WTC11 (cell line): ENCODE measurements around the gene HBQ1. TPM values are rescaled to one million over a fixed set of nuclear protein-coding genes. Genes with fewer than 3 reads are reported as not detected.
"Not testable (repeated sequence)": the region's sequence is repeated elsewhere in the genome, so short reads cannot be mapped to it uniquely, and the experiment has no call there.

Experiments
- ATAC-seq: fragments of 200-7000 bp; cut with Tn5 transposase; 2 replicates; pipeline ENCODE4 v1.10.0; 2021; ENCODE audit warnings: mild to moderate bottlenecking, moderate library complexity
- CTCF ChIA-PET: fragments of 300-600 bp; sonication (Branson Sonifier 250); formaldehyde crosslinking; loops from one replicate; lab custom pipeline; 2021; ENCODE audit warnings: antibody characterized with exemption; lab: Charles Lee
- POLR2A ChIA-PET: fragments of 350-600 bp; sonication (Branson Sonifier 250); formaldehyde crosslinking; loops from one replicate; lab custom pipeline; 2021; ENCODE audit warnings: antibody characterized with exemption; lab: Charles Lee
- DNase-seq: peaks from one replicate; pipeline ENCODE4 v3.0.0; 2021; ENCODE audit warnings: low spot score
- H3K27ac Mint-ChIP-seq: 2 replicates; pipeline ENCODE4 v1.8.0; 2021; ENCODE audit warnings: mixed read lengths
- H3K27me3 Mint-ChIP-seq: 2 replicates; pipeline ENCODE4 v1.8.0; 2021; ENCODE audit warnings: low read depth, mild to moderate bottlenecking, moderate library complexity, mixed read lengths
- H3K36me3 Mint-ChIP-seq: 2 replicates; pipeline ENCODE4 v1.8.0; 2021; ENCODE audit warnings: mixed read lengths
- H3K4me1 Mint-ChIP-seq: 2 replicates; pipeline ENCODE4 v1.8.0; 2022; ENCODE audit warnings: mixed read lengths
- H3K4me3 Mint-ChIP-seq: 2 replicates; pipeline ENCODE4 v1.8.0; 2021; ENCODE audit warnings: mild to moderate bottlenecking, moderate library complexity, mixed read lengths
- H3K9me3 Mint-ChIP-seq: 2 replicates; pipeline ENCODE4 v1.8.0; 2021; ENCODE audit warnings: mixed read lengths
- ATF1 ChIP-seq: sonication (generic); formaldehyde crosslinking; IDR thresholded peaks from 2 replicates; pipeline ENCODE4 v1.8.1; 2023; ENCODE audit warnings: mild to moderate bottlenecking, moderate library complexity, missing genetic modification reagents
- EMX1 ChIP-seq: fragments of 250-450 bp; sonication (Bioruptor Pico); IDR thresholded peaks from 2 replicates; pipeline ENCODE4 v1.8.0; 2021; ENCODE audit warnings: mild to moderate bottlenecking
- FOXK1 ChIP-seq: sonication (generic); formaldehyde crosslinking; IDR thresholded peaks from 2 replicates; pipeline ENCODE4 v1.8.0; 2022; ENCODE audit warnings: mild to moderate bottlenecking, moderate library complexity, missing genetic modification reagents
- JAZF1 ChIP-seq: fragments of 250-450 bp; sonication (Bioruptor Pico); IDR thresholded peaks from 2 replicates; pipeline ENCODE4 v1.9.0; 2021; ENCODE audit warnings: moderate library complexity, mild to moderate bottlenecking, inconsistent platforms
- JUN ChIP-seq: sonication (generic); formaldehyde crosslinking; IDR thresholded peaks from 2 replicates; pipeline ENCODE4 v1.8.0; 2023; ENCODE audit warnings: mild to moderate bottlenecking, missing genetic modification reagents
- NFE2L1 ChIP-seq: sonication (generic); formaldehyde crosslinking; IDR thresholded peaks from 2 replicates; pipeline ENCODE4 v1.8.1; 2023; ENCODE audit warnings: missing genetic modification reagents
- TEAD4 ChIP-seq: sonication (generic); formaldehyde crosslinking; IDR thresholded peaks from 2 replicates; pipeline ENCODE4 v1.8.0; 2022; ENCODE audit warnings: mild to moderate bottlenecking, missing genetic modification reagents
- ZNF263 ChIP-seq: sonication (generic); formaldehyde crosslinking; IDR thresholded peaks from 2 replicates; pipeline ENCODE4 v1.8.1; 2022; ENCODE audit warnings: low read depth, mild to moderate bottlenecking, moderate library complexity, missing genetic modification reagents
- ZNF423 ChIP-seq: fragments of 250-450 bp; sonication (Bioruptor Pico); IDR thresholded peaks from 2 replicates; pipeline ENCODE4 v2.1.2; 2022; ENCODE audit warnings: mild to moderate bottlenecking, moderate library complexity
- total RNA-seq: library from RNA; stranded (reverse); gene quantifications from 3 replicates; pipeline ENCODE4 v1.2.3, GENCODE V29; 2021
- TF ChIP-seq, protein P1 (sequence below): fragments of 200-600 bp; IDR thresholded peaks from 2 replicates; pipeline ENCODE4 v1.8.0; 2022; ENCODE audit warnings: antibody characterized with exemption
- TF ChIP-seq, protein P2 (sequence below): fragments of 250-450 bp; sonication (Bioruptor Pico); IDR thresholded peaks from 2 replicates; pipeline ENCODE4 v1.9.0; 2021; ENCODE audit warnings: mild to moderate bottlenecking, borderline replicate concordance
- TF ChIP-seq, protein P3 (sequence below): sonication (generic); formaldehyde crosslinking; IDR thresholded peaks from 2 replicates; pipeline ENCODE4 v1.8.1; 2023; ENCODE audit warnings: mild to moderate bottlenecking, missing genetic modification reagents
- TF ChIP-seq, protein P4 (sequence below): sonication (generic); formaldehyde crosslinking; IDR thresholded peaks from 2 replicates; pipeline ENCODE4 v1.8.1; 2022; ENCODE audit warnings: mild to moderate bottlenecking, moderate library complexity, missing genetic modification reagents
- TF ChIP-seq, protein P5 (sequence below): sonication (generic); formaldehyde crosslinking; IDR thresholded peaks from 2 replicates; pipeline ENCODE4 v1.8.1; 2023; ENCODE audit warnings: mild to moderate bottlenecking, missing genetic modification reagents, moderate library complexity
- TF ChIP-seq, protein P6 (sequence below): sonication (generic); formaldehyde crosslinking; IDR thresholded peaks from 2 replicates; pipeline ENCODE4 v1.8.1; 2022; ENCODE audit warnings: low read depth, missing genetic modification reagents, borderline replicate concordance
- TF ChIP-seq, protein P7 (sequence below): sonication (generic); formaldehyde crosslinking; IDR thresholded peaks from 2 replicates; pipeline ENCODE4 v1.8.1; 2023; ENCODE audit warnings: mild to moderate bottlenecking, moderate library complexity, missing genetic modification reagents
- TF ChIP-seq, protein P8 (sequence below): sonication (generic); formaldehyde crosslinking; conservative IDR thresholded peaks from 2 replicates; pipeline ENCODE4 v1.8.1; 2023; ENCODE audit warnings: mild to moderate bottlenecking, low read depth, missing genetic modification reagents, moderate library complexity

HBQ1 gene
- total RNA-seq, 1 experiment from 2014 or later: 3.0 TPM

DNA sequence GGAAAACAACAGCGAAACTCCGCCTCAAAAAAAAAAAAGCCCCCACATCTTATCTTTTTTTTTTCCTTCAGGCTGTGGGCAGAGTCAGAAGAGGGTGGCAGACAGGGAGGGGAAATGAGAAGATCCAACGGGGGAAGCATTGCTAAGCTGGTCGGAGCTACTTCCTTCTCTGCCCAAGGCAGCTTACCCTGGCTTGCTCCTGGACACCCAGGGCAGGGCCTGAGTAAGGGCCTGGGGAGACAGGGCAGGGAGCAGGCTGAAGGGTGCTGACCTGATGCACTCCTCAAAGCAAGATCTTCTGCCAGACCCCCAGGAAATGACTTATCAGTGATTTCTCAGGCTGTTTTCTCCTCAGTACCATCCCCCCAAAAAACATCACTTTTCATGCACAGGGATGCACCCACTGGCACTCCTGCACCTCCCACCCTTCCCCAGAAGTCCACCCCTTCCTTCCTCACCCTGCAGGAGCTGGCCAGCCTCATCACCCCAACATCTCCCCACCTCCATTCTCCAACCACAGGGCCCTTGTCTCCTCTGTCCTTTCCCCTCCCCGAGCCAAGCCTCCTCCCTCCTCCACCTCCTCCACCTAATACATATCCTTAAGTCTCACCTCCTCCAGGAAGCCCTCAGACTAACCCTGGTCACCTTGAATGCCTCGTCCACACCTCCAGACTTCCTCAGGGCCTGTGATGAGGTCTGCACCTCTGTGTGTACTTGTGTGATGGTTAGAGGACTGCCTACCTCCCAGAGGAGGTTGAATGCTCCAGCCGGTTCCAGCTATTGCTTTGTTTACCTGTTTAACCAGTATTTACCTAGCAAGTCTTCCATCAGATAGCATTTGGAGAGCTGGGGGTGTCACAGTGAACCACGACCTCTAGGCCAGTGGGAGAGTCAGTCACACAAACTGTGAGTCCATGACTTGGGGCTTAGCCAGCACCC, 5.0 kb upstream of the HBQ1 start:
- H3K4me3 Mint-ChIP-seq: peak overlapping the region; percentile 39
- POLR2A ChIA-PET: no interaction called here
- no peak for DNase-seq
- CTCF ChIA-PET: interaction anchor here (0.6 to 1.4 kb wide), 3 partner anchors 60 to 78 kb away, joined by 3 to 4 read pairs (median 3); no protein-coding TSS in a partner anchor
- peaks cover 86% of the 10 kb centered on the region for H3K27me3 Mint-ChIP-seq
- TF ChIP-seq ATF1 (CRISPR knock-in tag) (no peak), TEAD4 (CRISPR knock-in tag) (no peak), JAZF1 (no peak), ZNF423 (no peak), NFE2L1 (CRISPR knock-in tag) (no peak), JUN (CRISPR knock-in tag) (no peak), FOXK1 (no peak), ZNF263 (CRISPR knock-in tag) (no peak), EMX1 (CRISPR knock-in tag) (no peak)
- TF ChIP-seq, protein P1, sequence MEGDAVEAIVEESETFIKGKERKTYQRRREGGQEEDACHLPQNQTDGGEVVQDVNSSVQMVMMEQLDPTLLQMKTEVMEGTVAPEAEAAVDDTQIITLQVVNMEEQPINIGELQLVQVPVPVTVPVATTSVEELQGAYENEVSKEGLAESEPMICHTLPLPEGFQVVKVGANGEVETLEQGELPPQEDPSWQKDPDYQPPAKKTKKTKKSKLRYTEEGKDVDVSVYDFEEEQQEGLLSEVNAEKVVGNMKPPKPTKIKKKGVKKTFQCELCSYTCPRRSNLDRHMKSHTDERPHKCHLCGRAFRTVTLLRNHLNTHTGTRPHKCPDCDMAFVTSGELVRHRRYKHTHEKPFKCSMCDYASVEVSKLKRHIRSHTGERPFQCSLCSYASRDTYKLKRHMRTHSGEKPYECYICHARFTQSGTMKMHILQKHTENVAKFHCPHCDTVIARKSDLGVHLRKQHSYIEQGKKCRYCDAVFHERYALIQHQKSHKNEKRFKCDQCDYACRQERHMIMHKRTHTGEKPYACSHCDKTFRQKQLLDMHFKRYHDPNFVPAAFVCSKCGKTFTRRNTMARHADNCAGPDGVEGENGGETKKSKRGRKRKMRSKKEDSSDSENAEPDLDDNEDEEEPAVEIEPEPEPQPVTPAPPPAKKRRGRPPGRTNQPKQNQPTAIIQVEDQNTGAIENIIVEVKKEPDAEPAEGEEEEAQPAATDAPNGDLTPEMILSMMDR: no peak
- TF ChIP-seq, protein P2, sequence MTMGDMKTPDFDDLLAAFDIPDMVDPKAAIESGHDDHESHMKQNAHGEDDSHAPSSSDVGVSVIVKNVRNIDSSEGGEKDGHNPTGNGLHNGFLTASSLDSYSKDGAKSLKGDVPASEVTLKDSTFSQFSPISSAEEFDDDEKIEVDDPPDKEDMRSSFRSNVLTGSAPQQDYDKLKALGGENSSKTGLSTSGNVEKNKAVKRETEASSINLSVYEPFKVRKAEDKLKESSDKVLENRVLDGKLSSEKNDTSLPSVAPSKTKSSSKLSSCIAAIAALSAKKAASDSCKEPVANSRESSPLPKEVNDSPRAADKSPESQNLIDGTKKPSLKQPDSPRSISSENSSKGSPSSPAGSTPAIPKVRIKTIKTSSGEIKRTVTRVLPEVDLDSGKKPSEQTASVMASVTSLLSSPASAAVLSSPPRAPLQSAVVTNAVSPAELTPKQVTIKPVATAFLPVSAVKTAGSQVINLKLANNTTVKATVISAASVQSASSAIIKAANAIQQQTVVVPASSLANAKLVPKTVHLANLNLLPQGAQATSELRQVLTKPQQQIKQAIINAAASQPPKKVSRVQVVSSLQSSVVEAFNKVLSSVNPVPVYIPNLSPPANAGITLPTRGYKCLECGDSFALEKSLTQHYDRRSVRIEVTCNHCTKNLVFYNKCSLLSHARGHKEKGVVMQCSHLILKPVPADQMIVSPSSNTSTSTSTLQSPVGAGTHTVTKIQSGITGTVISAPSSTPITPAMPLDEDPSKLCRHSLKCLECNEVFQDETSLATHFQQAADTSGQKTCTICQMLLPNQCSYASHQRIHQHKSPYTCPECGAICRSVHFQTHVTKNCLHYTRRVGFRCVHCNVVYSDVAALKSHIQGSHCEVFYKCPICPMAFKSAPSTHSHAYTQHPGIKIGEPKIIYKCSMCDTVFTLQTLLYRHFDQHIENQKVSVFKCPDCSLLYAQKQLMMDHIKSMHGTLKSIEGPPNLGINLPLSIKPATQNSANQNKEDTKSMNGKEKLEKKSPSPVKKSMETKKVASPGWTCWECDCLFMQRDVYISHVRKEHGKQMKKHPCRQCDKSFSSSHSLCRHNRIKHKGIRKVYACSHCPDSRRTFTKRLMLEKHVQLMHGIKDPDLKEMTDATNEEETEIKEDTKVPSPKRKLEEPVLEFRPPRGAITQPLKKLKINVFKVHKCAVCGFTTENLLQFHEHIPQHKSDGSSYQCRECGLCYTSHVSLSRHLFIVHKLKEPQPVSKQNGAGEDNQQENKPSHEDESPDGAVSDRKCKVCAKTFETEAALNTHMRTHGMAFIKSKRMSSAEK: no peak
- TF ChIP-seq, protein P3, sequence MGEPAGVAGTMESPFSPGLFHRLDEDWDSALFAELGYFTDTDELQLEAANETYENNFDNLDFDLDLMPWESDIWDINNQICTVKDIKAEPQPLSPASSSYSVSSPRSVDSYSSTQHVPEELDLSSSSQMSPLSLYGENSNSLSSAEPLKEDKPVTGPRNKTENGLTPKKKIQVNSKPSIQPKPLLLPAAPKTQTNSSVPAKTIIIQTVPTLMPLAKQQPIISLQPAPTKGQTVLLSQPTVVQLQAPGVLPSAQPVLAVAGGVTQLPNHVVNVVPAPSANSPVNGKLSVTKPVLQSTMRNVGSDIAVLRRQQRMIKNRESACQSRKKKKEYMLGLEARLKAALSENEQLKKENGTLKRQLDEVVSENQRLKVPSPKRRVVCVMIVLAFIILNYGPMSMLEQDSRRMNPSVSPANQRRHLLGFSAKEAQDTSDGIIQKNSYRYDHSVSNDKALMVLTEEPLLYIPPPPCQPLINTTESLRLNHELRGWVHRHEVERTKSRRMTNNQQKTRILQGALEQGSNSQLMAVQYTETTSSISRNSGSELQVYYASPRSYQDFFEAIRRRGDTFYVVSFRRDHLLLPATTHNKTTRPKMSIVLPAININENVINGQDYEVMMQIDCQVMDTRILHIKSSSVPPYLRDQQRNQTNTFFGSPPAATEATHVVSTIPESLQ: no peak
- TF ChIP-seq, protein P4, sequence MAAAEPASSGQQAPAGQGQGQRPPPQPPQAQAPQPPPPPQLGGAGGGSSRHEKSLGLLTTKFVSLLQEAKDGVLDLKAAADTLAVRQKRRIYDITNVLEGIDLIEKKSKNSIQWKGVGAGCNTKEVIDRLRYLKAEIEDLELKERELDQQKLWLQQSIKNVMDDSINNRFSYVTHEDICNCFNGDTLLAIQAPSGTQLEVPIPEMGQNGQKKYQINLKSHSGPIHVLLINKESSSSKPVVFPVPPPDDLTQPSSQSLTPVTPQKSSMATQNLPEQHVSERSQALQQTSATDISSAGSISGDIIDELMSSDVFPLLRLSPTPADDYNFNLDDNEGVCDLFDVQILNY (CRISPR knock-in tag): no peak
- TF ChIP-seq, protein P5, sequence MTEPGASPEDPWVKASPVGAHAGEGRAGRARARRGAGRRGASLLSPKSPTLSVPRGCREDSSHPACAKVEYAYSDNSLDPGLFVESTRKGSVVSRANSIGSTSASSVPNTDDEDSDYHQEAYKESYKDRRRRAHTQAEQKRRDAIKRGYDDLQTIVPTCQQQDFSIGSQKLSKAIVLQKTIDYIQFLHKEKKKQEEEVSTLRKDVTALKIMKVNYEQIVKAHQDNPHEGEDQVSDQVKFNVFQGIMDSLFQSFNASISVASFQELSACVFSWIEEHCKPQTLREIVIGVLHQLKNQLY (CRISPR knock-in tag): no peak
- TF ChIP-seq, protein P6, sequence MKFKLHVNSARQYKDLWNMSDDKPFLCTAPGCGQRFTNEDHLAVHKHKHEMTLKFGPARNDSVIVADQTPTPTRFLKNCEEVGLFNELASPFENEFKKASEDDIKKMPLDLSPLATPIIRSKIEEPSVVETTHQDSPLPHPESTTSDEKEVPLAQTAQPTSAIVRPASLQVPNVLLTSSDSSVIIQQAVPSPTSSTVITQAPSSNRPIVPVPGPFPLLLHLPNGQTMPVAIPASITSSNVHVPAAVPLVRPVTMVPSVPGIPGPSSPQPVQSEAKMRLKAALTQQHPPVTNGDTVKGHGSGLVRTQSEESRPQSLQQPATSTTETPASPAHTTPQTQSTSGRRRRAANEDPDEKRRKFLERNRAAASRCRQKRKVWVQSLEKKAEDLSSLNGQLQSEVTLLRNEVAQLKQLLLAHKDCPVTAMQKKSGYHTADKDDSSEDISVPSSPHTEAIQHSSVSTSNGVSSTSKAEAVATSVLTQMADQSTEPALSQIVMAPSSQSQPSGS (CRISPR knock-in tag): no peak
- TF ChIP-seq, protein P7, sequence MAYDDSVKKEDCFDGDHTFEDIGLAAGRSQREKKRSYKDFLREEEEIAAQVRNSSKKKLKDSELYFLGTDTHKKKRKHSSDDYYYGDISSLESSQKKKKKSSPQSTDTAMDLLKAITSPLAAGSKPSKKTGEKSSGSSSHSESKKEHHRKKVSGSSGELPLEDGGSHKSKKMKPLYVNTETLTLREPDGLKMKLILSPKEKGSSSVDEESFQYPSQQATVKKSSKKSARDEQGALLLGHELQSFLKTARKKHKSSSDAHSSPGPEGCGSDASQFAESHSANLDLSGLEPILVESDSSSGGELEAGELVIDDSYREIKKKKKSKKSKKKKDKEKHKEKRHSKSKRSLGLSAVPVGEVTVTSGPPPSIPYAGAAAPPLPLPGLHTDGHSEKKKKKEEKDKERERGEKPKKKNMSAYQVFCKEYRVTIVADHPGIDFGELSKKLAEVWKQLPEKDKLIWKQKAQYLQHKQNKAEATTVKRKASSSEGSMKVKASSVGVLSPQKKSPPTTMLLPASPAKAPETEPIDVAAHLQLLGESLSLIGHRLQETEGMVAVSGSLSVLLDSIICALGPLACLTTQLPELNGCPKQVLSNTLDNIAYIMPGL: no peak
- TF ChIP-seq, protein P8, sequence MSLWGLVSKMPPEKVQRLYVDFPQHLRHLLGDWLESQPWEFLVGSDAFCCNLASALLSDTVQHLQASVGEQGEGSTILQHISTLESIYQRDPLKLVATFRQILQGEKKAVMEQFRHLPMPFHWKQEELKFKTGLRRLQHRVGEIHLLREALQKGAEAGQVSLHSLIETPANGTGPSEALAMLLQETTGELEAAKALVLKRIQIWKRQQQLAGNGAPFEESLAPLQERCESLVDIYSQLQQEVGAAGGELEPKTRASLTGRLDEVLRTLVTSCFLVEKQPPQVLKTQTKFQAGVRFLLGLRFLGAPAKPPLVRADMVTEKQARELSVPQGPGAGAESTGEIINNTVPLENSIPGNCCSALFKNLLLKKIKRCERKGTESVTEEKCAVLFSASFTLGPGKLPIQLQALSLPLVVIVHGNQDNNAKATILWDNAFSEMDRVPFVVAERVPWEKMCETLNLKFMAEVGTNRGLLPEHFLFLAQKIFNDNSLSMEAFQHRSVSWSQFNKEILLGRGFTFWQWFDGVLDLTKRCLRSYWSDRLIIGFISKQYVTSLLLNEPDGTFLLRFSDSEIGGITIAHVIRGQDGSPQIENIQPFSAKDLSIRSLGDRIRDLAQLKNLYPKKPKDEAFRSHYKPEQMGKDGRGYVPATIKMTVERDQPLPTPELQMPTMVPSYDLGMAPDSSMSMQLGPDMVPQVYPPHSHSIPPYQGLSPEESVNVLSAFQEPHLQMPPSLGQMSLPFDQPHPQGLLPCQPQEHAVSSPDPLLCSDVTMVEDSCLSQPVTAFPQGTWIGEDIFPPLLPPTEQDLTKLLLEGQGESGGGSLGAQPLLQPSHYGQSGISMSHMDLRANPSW (CRISPR knock-in tag): no peak
- no peak for ATAC-seq
- no peak overlapping the region for H3K27ac Mint-ChIP-seq
- peaks cover 21% of the 10 kb centered on the region for H3K4me1 Mint-ChIP-seq
- H3K9me3 Mint-ChIP-seq: no peaks in the 10 kb centered on the region
- H3K36me3 Mint-ChIP-seq: no peaks in the 10 kb centered on the region

DNA sequence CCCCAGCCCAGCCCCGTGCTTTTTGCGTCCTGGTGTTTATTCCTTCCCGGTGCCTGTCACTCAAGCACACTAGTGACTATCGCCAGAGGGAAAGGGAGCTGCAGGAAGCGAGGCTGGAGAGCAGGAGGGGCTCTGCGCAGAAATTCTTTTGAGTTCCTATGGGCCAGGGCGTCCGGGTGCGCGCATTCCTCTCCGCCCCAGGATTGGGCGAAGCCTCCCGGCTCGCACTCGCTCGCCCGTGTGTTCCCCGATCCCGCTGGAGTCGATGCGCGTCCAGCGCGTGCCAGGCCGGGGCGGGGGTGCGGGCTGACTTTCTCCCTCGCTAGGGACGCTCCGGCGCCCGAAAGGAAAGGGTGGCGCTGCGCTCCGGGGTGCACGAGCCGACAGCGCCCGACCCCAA, 4.3 kb upstream of the HBQ1 start:
- H3K9me3 Mint-ChIP-seq, POLR2A ChIA-PET, DNase-seq, H3K27ac Mint-ChIP-seq, H3K36me3 Mint-ChIP-seq: not testable (repeated sequence)
- Mint-ChIP-seq H3K27me3 (peaks cover 83% of the 10 kb centered on the region), H3K4me3 (peak overlapping the region; percentile 52), H3K4me1 (peaks cover 16% of the 10 kb centered on the region)
- CTCF ChIA-PET: interaction anchor here (1.2 to 1.4 kb wide), 2 partner anchors 69 to 79 kb away, joined by 3 to 4 read pairs; no protein-coding TSS in a partner anchor
- peak; percentile 27 for ATAC-seq
